ENCODE measurements around the gene DNAH14. TPM values are rescaled to one million over a fixed set of nuclear protein-coding genes. Genes with fewer than 3 reads are reported as not detected.
A peak's percentile ranks its signal among the peaks of the same experiment; 100 is the strongest.

Gene DNAH14
- total and polyA plus RNA-seq, 2 of the 13 experiments (the other 11 are each of a cell fraction or from before 2014, with no cell fraction given) = 4.5 to 27.5 TPM

DNA sequence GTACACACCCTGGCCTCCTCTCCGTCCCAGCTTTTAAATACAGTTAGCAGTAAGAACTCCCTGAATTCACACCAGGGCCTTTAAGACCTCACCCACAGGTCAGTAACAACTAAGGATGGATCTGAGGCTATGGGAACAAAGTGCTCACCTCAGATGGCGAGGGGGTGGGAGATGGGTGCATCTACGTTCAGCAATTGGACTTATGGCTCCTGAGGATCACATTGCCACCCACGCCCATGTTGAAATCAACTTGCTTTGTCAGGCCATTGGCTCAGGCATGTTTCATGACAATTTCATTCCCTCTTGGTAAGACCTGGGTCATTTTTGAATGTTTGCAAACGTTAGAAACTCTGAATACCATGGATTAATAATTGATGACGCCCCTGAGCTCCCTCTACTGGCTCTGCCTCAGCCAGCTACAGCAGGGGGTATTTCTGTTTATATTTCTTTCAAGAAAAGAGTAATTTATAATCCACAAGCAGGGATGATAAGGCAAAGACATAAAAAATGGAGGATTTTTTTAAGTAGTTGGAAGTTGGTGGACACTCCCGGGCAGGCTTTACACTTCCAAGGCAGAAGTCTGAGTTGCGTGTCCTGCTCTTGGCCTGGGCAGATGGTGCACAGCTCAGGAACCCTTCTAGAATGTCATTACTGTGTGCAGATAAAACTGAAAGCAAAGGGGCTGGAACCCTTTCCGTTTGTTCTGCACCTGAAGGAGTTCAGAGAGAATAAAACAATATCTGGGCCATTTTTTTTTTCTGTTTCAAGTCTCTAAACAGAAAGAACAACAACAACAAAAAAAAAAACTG, 512.0 kb downstream of the DNAH14 start (continued):
- TF ChIP-seq, protein P1, sequence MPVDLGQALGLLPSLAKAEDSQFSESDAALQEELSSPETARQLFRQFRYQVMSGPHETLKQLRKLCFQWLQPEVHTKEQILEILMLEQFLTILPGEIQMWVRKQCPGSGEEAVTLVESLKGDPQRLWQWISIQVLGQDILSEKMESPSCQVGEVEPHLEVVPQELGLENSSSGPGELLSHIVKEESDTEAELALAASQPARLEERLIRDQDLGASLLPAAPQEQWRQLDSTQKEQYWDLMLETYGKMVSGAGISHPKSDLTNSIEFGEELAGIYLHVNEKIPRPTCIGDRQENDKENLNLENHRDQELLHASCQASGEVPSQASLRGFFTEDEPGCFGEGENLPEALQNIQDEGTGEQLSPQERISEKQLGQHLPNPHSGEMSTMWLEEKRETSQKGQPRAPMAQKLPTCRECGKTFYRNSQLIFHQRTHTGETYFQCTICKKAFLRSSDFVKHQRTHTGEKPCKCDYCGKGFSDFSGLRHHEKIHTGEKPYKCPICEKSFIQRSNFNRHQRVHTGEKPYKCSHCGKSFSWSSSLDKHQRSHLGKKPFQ (CRISPR knock-in tag; IDR thresholded peaks at IDR 0.05; ENCODE audit: insufficient replicate concordance) = peak; percentile 89
- TF ChIP-seq ZFP41 (CRISPR knock-in tag; IDR thresholded peaks at IDR 0.05; ENCODE audit: borderline replicate concordance) = no peak
- no peak for TF ChIP-seq ZNF205 (CRISPR knock-in tag; IDR thresholded peaks at IDR 0.05)
- TF ChIP-seq ZNF607 (CRISPR knock-in tag; IDR thresholded peaks at IDR 0.05; ENCODE audit: borderline replicate concordance) = no peak
- TF ChIP-seq RBAK (CRISPR knock-in tag; IDR thresholded peaks at IDR 0.05) = no peak
- TF ChIP-seq ZBTB38 (CRISPR knock-in tag; IDR thresholded peaks at IDR 0.05) = no peak
- no peak for TF ChIP-seq TCF12 (IDR thresholded peaks at IDR 0.05)
- no peak for TF ChIP-seq TCF12 (CRISPR knock-in tag; IDR thresholded peaks at IDR 0.05)
- no peak for TF ChIP-seq FOXP1 (IDR thresholded peaks at IDR 0.05)
- no peak for TF ChIP-seq FOXP1 (CRISPR knock-in tag; IDR thresholded peaks at IDR 0.05)
- no peak for TF ChIP-seq PAF1 (CRISPR knock-in tag; IDR thresholded peaks at IDR 0.05)
- TF ChIP-seq, protein P2, sequence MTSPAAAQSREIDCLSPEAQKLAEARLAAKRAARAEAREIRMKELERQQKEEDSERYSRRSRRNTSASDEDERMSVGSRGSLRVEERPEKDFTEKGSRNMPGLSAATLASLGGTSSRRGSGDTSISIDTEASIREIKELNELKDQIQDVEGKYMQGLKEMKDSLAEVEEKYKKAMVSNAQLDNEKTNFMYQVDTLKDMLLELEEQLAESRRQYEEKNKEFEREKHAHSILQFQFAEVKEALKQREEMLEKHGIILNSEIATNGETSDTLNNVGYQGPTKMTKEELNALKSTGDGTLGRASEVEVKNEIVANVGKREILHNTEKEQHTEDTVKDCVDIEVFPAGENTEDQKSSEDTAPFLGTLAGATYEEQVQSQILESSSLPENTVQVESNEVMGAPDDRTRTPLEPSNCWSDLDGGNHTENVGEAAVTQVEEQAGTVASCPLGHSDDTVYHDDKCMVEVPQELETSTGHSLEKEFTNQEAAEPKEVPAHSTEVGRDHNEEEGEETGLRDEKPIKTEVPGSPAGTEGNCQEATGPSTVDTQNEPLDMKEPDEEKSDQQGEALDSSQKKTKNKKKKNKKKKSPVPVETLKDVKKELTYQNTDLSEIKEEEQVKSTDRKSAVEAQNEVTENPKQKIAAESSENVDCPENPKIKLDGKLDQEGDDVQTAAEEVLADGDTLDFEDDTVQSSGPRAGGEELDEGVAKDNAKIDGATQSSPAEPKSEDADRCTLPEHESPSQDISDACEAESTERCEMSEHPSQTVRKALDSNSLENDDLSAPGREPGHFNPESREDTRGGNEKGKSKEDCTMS (CRISPR knock-in tag; conservative IDR thresholded peaks at IDR 0.05) = no peak
- TF ChIP-seq ZBTB21 (CRISPR knock-in tag; IDR thresholded peaks at IDR 0.05) = no peak
- TF ChIP-seq ATF1 (CRISPR knock-in tag; IDR thresholded peaks at IDR 0.05) = no peak
- TF ChIP-seq ELF3 (CRISPR knock-in tag; IDR thresholded peaks at IDR 0.05) = no peak
- no peak for TF ChIP-seq SP2 (CRISPR knock-in tag; IDR thresholded peaks at IDR 0.05)
- TF ChIP-seq JUND (CRISPR knock-in tag; IDR thresholded peaks at IDR 0.05) = no peak
- no peak for TF ChIP-seq TOE1 (CRISPR knock-in tag; IDR thresholded peaks at IDR 0.05)
- TF ChIP-seq ZNF431 (CRISPR knock-in tag; IDR thresholded peaks at IDR 0.05; ENCODE audit: borderline replicate concordance, low read depth) = no peak
- no peak for TF ChIP-seq SP1 (IDR thresholded peaks at IDR 0.05)
- TF ChIP-seq SP1 (CRISPR knock-in tag; IDR thresholded peaks at IDR 0.05) = no peak
- TF ChIP-seq EHMT2 (IDR thresholded peaks at IDR 0.05; ENCODE audit: borderline replicate concordance, low read depth, low read length) = no peak
- no peak for TF ChIP-seq ZNF720 (CRISPR knock-in tag; IDR thresholded peaks at IDR 0.05)
- no peak for TF ChIP-seq HNRNPLL (IDR thresholded peaks at IDR 0.05; ENCODE audit: low read depth, low read length, poor library complexity, severe bottlenecking)
- no peak for TF ChIP-seq SMYD3 (CRISPR knock-in tag; IDR thresholded peaks at IDR 0.05)
- TF ChIP-seq SUZ12 (IDR thresholded peaks at IDR 0.05; ENCODE audit: low read depth, low read length) = no peak
- TF ChIP-seq ZNF430 (CRISPR knock-in tag; IDR thresholded peaks at IDR 0.05) = no peak
